Tibial nerve (tissue), 4 donors: ENCODE data around the gene ATF7IP.

ENCODE experiments used
- CTCF ChIP-seq, 5 experiments: fragments of 200-600 bp in 3 of 5; fragments of 450-650 bp in 2 of 5; sonication (generic) in 3 of 5; IDR thresholded peaks; one replicate each; pipeline ENCODE4 v1.5.1; 2016 to 2019; ENCODE audit warnings: antibody characterized with exemption in 5 of 5, mild to moderate bottlenecking in 3 of 5, moderate library complexity in 2 of 5
- EP300 ChIP-seq, 2 donors: sonication (generic); formaldehyde crosslinking; IDR thresholded peaks; one replicate each; pipeline ENCODE4 v1.6.1; 2017; ENCODE audit warnings: antibody characterized with exemption in 2 of 2, mild to moderate bottlenecking in 1 of 2
- POLR2A ChIP-seq, 2 donors: fragments of 450-650 bp; IDR thresholded peaks; one replicate each; pipeline ENCODE4 v1.6.1; 2017; ENCODE audit warnings: antibody characterized with exemption in 2 of 2, mild to moderate bottlenecking in 2 of 2, moderate library complexity in 2 of 2

DNA sequence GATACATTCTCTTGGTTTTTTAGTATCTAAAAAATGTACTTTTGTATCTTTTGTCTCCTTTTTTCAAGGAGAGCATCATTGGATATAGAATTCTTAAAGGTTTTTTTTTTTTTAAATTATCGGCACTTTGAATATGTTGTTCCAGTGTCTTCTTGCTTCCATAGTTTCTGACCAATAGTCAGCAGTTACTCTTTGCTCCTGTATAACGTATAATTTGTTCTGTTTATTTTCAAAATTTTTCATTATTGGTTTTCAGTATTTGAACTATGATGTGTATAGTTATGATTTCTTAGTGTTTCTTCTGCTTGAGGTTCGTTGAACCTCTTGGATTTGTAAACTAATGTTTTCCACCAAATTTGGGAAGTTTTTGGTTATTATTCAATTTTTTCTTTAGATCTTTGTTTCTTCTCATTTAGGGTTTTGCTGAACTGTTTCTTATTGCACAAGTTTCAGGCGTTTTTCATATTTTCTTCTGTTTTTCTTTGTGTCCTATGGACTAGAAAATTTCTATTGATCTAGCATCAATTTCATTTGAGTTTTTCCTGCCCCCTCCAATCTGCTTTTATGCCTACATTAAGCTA lies 108.3 kb downstream of the ATF7IP start:
- no peak for TF ChIP-seq POLR2A (IDR thresholded peaks at IDR 0.05)
- no peak for TF ChIP-seq CTCF (IDR thresholded peaks at IDR 0.05)
- TF ChIP-seq EP300 (IDR thresholded peaks at IDR 0.05): no peak
